NCI-H345 treated with DMSO at 0.1 percent for 48 hours (cell line): ENCODE measurements around the gene KCNJ1.

Source experiments
- DNase-seq: peaks from one replicate; lab custom pipeline; 2025; ENCODE audit not compliant: unreplicated experiment; lab: John Stamatoyannopoulos, UW

The KCNJ1 gene

GRCh38 chr11:128884054-128884453 lies 17.0 kb upstream of the KCNJ1 start:
- DNase-seq: no peak

- DNase-seq: no peak
Observed at GRCh38 chr11:128882451-128882850, 15.4 kb upstream of the KCNJ1 start.

- no peak for DNase-seq
Observed at GRCh38 chr11:128881221-128881620, 14.1 kb upstream of the KCNJ1 start.

GRCh38 chr11:128879817-128880216 lies 12.7 kb upstream of the KCNJ1 start:
- no peak for DNase-seq

GRCh38 chr11:128878455-128878854 lies 11.4 kb upstream of the KCNJ1 start:
- DNase-seq: no peak

GRCh38 chr11:128877726-128878125 lies 10.6 kb upstream of the KCNJ1 start:
- DNase-seq: no peak

- no peak for DNase-seq
Observed at GRCh38 chr11:128876133-128876650, 9.1 kb upstream of the KCNJ1 start.

- no peak for DNase-seq
Observed at GRCh38 chr11:128874427-128874826, 7.3 kb upstream of the KCNJ1 start.

- no peak for DNase-seq
Observed at GRCh38 chr11:128872594-128872993, 5.5 kb upstream of the KCNJ1 start.

GRCh38 chr11:128872094-128872493 lies 5.0 kb upstream of the KCNJ1 start:
- no peak for DNase-seq

- DNase-seq: no peak
Observed at GRCh38 chr11:128871168-128871610, 4.1 kb upstream of the KCNJ1 start.

- no peak for DNase-seq
Observed at GRCh38 chr11:128868841-128869671, 2.0 kb upstream of the KCNJ1 start.

- no peak for DNase-seq
Observed at GRCh38 chr11:128865490-128865889, 1.6 kb downstream of the KCNJ1 start.

- no peak for DNase-seq
Observed at GRCh38 chr11:128862908-128863660, 4.0 kb downstream of the KCNJ1 start.

- no peak for DNase-seq
Observed at GRCh38 chr11:128862406-128862805, 4.7 kb downstream of the KCNJ1 start.

- no peak for DNase-seq
Observed at GRCh38 chr11:128860571-128861361, 6.3 kb downstream of the KCNJ1 start.

- no peak for DNase-seq
Observed at GRCh38 chr11:128859563-128860441, 7.3 kb downstream of the KCNJ1 start.

- DNase-seq: no peak
Observed at GRCh38 chr11:128857341-128857740, 9.8 kb downstream of the KCNJ1 start.

- no peak for DNase-seq
Observed at GRCh38 chr11:128856241-128856640, 10.9 kb downstream of the KCNJ1 start.

GRCh38 chr11:128854841-128855240 lies 12.3 kb downstream of the KCNJ1 start:
- no peak for DNase-seq
